Hypothalamus (tissue), 51 donors: ENCODE measurements around the gene BNIP3.

Source experiments
- DNase-seq, 51 donors: peaks; one replicate each; lab custom pipeline; 2025; lab: John Stamatoyannopoulos, UW

The BNIP3 gene, protein sequence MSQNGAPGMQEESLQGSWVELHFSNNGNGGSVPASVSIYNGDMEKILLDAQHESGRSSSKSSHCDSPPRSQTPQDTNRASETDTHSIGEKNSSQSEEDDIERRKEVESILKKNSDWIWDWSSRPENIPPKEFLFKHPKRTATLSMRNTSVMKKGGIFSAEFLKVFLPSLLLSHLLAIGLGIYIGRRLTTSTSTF

DNA sequence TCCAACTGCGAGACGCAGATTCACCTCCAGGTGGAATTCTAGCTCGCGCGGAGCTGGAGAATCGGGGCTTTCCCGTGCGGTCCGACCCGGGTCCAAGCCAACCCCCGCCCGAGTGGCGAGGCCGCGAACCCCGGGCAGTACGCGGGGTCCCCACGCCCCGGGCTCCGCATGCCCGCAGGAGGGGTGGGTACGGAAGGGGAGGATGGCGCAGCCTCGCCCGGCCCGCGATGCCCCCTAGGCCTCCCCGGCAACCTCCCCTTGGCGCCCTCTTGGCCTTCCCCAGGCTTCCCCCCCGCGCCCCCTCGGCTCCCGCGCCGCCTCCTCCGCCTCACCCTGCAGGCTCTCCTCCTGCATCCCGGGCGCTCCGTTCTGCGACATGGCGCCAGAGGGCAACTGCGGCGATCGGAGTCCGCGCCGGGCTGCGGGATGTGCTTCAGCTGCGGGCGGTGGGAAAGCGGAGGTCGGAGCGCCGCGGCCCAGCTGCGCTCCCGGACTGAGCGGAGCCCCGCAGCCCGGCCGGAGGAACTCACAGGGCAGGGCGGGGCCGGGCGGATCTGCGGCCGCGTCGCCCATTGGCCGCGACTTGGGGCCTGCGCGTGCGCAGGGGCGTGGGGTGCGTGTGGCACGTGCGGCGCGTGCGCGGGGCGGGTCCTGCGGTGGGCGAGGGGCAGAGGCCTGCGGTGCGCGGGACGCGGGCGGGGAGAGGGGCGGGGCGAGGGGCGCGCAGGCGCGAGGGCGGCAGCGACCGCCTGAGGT lies at the start of gene BNIP3:
BNIP3 (minus strand) TSS at position 495 of the 756 bp plus-strand sequence; CDS start at position 378, 117 bp downstream.
- peak; percentile 46 to 97 (median 87) for DNase-seq

DNA sequence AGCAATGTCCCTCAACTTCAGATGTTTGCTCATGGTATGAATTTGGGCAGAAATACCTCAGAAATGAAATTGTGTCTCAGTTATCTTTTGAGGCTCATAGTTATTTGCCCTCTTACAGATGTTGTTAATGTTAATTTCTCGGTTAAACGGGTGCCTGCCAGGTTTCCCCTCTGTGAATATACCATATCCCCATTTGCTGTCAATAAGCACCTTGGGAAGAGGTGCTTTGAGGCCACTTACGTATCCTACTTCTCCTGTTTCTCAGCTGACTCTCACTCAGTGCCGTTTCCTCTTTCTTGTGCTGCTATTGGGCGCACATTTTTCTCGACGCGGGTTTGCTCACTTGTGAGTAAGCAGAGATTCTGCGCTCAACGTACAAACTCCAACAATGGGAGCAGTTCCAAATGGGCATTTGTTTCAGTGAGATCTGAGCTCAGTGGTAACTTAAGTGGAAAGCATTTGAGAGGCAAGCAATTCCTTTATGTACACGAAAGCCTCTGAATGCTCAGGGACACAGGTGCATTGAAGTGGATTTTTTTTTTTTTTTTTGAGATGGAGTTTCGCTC lies 49.3 kb upstream of the BNIP3 start:
- DNase-seq, result no peak

DNA sequence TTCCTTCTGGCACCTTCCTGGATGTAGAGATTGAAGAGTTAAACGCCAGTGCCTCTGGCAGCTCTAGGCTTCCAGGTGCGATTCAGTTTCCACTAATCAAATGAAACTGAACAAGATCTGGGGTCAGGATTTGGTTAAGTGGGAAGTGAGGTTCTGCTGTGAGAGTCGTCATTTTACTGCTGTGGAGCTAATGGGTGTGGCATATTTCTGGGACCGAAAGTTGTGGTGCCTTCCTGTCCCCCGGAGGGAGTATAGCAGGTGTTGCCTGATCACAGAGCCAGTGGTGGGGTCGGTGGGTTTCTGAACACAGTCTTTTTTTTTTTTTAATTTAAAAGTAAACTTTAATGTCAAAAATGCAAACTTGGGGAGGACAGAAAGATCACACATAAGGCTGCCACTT lies 47.0 kb upstream of the BNIP3 start:
- no peak for DNase-seq

DNA sequence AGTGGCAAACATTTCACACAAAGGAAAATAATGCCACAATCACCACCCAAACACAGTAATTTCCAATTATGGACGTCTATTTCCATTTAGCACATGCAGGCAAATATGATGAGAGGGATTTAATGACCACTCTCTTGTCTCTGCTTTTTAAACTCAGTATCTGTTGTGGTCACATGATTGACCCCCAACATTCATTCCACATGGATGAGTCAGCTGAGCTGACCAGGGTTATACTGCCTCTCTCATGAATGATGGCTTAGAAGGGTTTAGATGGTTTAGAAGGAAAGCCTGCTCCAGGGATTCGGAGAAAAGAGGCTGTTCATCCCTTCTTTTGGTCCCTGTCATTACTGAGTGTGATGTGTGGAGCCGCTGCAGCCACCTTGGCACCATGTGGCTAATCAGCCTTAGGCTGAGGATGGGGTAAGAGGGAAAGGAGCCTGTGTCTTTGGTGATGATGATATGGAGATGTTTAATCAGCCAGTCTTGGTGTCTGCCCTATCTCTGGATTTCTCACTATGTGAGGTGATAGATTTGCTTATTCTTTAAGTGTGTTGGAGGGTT lies 45.8 kb upstream of the BNIP3 start:
- no peak for DNase-seq

DNA sequence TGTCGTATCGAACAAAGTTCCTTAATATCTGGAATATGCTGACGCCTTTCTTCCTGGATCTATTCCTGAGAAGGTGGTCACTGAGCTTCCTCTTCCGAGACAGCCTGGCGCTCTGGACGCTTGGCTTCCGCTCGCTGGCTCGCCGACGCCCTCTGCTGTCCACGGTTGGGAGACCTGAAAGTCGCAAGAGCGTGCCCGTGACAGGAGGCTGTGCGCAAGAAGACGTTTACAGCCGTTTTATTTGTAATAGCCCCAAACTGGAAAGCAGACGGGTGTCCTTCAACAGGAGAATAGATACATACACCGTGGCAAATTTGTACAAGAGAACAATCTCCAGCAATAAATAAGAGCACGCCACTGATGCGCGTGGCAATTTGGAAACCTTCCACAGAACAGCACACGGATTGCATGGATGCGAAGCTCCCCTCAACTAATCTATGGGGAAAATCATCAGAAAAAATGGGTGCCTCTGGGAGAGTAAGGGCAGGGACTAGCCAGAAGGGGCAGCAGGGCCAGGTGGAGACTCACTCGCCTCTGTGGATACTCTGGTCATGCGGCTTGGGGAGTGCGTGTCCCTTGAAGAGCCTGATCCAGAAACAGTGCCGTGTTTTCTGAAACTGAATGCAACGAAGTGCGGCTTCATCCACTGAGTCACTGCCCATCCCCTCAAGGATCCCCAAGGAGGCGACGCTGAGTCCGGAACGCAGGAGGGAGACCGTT lies 41.5 kb upstream of the BNIP3 start:
- DNase-seq, result peak in 49 of 51 donors; percentile 22 to 88 (median 67)

DNA sequence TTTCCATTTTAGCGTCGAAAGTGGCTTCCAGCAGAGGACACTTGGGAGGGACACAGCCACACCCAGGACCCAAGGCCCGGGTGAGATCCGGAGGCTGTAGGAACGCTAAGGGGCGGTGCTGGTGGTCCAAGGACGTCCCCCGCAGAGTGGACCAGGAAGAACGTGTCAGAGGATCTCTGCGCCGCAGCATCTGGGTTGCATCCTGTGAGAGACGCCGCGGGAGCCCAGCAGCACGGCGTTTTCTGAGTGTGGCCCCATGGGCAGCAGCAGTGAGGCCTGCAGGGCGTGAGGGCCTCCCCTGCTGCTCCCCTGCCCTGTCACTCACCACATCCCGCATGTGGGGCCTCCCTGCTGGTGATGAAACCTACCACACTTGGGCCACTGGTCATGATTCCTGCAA lies 40.5 kb upstream of the BNIP3 start:
- DNase-seq, result no peak

DNA sequence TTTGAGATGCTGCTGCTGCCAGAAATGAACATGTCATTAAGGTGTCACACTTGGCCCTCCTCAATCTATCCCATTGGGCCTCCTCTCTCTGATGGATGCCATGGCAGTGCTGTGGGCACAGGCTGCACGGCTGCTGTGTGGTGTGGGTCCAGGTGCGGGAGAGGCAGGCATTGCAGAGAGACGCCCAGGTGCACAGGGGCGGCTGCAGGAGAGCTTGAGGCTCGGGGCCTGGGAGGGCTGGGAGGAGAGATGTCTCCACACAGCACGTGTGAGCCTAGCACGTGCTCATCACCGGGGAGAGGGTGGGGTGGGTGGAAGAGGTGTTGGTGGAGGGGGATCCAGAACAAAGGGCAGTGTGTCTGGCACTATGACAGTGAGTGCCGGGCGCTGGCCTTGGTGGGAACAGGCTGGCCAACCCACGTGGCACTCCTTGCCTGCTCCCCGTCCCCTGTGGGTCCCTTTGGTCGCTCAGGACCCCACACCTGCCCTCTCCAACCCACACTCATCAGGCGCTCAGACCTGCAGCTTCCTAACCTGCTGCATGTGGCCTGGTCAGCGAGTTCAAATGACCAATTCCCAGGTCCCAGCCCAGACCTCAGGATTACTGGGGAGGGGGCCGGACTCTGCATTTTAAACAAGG lies 39.9 kb upstream of the BNIP3 start:
- DNase-seq, result no peak

DNA sequence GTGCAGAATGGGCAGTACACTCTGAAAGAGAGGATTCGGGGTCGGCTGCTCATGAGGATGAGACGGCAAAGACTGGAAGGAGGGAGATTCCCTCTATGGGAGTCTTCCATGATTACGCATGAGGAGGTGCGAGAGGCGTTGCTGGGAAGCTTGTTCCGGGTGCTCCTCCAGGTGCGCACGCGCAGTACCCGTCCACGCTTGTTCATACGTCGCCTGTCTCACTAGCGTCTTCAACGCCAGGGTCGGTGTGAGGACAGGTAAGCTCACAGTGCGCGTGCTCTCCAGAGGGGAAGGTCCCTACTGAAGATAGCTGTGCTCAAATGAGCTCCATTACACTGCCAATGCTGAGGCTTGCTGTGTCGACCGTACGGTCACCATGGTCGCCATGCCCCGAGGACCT lies 39.3 kb upstream of the BNIP3 start:
- no peak for DNase-seq

DNA sequence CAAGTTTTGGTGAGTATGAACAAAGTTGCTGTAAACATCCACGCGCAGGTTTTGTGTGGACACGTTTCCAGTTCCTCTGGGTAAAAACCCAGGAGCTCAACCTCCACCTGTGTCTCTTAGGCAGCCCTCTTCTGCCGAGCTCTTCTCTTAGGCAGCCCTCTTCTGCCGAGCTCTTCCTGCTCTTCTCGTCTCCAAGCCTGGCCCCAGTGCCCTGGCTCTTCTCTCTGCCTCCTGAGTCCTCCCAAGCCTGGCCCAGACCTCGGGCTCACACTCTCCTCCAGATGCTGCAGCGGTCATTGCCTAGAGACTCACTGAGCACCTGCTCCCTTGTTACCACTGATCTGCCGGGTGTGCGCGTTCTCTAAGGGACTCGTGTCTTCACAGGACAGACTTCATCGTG lies 38.7 kb upstream of the BNIP3 start:
- no peak for DNase-seq

DNA sequence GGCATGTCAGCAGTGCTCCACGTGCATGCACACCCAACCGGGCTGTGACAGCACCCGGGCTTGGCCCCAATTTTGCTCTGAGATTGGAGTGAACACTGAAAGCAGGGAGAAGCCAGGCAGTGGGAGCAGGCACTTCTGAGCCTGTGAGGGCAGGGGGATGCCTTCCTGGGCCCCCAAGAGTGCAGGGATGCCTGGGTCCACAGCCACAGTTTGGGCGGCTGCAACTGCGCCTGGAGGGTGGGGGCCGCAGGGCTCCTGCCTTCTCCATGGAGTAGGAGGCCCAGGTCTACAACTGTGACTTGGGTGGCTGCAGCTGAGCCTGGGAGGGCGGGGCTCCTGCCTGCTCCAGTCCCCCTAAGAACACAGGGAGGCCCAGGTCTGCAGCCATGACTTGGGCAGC lies 37.6 kb upstream of the BNIP3 start:
- no peak for DNase-seq

DNA sequence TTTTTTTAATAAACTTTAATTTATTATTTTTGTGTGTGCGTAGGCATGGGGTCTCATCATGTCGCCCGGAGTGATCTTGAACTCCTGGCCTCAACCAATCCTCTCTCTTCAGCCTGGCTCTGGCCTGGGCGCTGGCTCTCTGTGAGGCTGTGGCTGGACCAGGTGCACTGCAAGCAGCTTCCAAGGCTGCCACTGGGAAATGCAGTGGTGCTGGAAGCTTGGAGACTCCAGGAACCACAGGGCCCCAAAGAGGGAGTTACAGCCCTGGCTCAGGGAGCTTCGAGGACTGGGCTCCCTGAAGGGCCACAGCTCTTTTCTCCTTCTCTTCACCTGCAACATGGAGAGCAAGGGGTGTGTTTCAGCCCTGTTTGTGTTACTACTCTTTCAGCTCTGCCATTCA lies 36.7 kb upstream of the BNIP3 start:
- no peak for DNase-seq

DNA sequence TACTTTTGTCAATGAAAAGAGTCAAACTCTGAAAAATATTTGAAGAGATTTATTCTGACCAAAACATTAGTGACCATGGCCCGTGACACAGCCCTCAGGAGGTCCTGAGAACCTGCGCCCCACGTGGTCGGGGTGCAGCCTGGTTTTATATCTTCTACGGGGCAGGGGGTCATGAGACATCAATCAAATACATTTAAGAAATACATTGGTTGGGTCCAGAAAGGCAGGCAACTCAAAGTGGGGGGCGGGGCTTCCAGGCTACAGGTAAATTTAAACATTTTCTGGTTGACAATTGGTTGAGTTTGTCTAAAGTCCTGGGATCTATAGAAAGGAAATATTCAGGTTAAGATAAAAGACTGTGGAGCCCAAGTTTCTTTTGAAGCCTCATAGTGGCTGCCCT lies 34.8 kb upstream of the BNIP3 start:
- no peak for DNase-seq

DNA sequence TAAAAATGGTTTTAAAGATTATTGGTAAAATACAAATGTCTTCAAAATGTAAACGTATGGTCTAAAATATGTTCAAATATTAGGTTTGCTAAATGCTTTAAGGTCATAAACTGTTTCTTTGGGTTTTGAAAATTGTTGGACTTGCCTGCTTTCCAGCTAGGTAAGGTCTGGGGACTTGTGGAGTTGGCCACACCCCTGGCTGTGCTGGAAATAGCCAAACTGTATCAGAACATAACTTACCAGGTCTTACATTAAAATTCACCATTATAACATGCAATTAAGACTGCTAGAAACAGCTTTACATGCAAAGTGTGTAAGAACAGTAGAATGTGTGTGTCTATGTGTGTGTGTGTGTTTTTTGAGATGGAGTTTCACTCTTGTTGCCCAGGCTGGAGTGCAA lies 29.7 kb upstream of the BNIP3 start:
- no peak for DNase-seq

DNA sequence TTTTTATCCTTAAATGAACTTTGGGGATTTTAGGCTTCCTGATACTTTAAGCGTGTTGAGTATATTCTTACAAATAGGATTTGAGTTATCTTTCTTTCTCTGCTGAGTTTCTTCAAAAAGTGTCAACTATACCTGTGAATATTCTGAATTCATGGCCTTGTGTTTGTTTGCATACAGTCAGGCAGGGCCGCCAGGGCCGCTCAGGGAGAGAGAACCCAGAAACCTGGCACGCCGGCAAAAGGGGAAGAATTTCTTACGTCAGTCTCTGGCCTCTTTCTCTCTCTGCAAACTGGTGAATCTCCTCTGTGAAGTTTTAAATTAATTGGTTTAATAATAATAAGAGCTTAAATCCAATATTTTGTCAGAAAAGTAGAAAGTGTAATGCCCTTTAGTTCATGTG lies 29.3 kb upstream of the BNIP3 start:
- DNase-seq, result no peak

DNA sequence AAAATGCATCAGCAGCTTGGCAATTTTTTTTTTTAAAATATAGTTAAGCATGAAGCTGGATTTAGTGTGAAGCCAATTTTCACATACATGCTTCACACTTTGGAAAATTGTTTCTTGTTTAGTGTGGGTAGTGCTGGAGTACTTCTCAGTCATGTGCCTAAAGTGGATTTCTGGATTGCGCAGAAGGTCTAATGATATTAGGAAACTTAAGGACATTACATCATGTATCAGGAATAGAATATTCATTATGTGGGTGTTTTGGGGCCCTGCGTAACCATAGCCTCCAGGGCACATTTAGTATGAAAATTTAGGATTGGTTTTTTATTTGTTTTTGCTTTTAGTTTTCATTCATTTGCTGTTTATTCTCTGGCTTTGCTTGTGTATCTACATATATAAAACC lies 28.8 kb upstream of the BNIP3 start:
- no peak for DNase-seq

DNA sequence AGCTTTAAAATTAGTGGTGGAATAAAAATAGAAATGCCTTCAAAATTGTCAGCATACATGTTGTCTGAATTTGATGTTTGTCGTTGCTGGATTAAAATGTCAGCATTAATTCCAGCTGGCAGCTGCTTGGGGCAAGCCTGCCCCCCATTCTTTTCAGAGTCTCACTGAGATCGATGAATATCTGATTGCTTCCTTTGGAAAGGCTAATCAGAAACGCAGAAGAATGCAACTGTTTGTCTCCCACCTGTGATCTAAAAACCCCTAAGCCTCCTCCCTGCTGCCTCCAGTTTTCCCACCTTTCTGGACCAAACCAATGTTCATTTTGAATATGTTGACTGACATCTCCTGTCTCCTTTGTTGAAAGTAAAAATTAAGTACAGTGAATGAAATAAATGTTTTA lies 27.9 kb upstream of the BNIP3 start:
- no peak for DNase-seq

DNA sequence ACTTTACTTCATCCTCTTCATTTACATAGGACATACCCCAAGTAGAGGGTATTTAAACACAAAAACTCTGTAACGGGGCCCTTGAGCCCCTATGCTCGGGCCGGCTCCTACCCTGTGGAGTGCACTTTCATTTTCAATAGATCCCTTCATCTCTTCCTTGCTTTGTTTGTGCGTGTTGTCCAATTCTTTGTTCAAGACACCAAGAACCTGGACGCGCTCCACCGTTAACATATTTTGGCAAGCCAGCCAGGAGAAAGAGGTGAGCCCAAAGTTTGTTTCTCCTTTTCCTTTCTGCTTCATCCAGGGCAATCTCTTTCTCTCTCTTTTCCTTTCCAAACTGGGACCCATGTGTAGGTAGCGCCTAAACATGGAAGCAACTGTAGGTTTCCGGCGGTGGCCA lies 26.0 kb upstream of the BNIP3 start:
- DNase-seq, result no peak

DNA sequence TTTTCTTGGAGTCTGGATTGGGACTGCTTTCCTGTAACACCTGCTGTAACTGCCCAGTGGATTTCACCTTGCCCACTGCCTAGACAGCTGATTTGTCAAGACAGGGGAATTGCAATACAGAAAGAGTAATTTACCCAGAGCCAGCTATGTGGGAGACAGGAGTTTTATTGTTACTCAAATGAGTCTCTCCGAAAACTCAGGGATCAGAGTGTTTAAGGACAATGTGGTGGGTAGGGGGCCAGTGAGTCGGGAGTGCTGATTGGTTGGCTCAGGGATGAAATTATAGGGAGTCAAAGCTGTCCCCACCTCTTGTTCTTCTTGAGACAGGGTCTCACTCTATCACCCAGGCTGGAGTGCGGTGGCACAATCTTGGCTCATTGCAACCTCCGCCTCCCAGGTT lies 25.2 kb upstream of the BNIP3 start:
- no peak for DNase-seq

DNA sequence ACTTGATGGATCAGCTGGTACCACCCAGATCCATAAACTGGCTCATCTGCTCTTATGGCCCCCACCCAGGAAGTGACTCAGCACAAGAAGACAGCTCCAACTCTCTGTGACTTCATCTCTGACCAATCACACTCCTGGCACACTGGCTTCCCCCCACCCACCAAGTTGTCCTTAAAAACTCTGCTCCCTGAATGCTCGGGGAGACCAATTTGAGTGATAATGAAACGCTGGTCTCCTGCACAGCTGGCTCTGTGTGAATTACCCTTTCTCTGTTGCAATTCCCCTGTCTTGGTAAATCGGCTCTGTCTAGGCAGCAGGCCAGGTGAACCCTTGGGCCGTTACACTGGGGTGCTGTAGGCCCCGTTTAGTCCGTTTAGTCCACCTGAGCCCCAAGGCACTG lies 23.4 kb upstream of the BNIP3 start:
- DNase-seq, result no peak

DNA sequence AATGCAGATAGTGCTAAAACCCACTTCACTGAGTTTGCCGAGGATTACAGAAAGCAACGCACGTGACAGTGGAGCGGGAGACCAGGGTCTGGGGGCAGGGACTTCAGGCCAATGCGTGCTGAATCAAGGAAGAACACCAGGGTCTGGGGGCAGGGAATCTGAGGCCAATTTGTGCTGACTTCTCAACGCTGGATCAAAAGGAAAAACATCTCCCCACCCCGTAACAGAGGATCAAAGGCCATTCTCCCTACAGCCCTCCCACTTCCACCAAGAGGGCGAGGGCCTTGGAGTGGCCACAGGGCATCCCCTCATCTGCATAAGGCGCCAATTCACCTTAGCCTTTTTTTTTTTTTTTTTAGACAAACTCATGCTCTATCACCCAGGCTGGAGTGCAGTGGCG lies 22.3 kb upstream of the BNIP3 start:
- no peak for DNase-seq
